GM23338 (cell line): Measurements from ENCODE around the gene CARD9. TPM values are rescaled to one million over a fixed set of nuclear protein-coding genes. Genes with fewer than 3 reads are reported as not detected.

Experiments used
- ATAC-seq: fragments of 200-7000 bp; cut with Tn5 transposase; 3 replicates; pipeline ENCODE4 v1.9.1; 2020
- DNase-seq: peaks from one replicate; pipeline ENCODE4 v3.0.0-alpha.2; 2015; ENCODE audit warnings: low spot score
- H2AFZ ChIP-seq: fragments of 200-600 bp; sonication (generic); 2 replicates; pipeline ENCODE4 v1.8.0; 2016; ENCODE audit warnings: antibody characterized with exemption, mild to moderate bottlenecking, moderate library complexity
- H3F3A ChIP-seq: fragments of 200-600 bp; sonication (generic); replicated peaks from 2 replicates; pipeline ENCODE4 v1.8.0; 2017; ENCODE audit warnings: antibody characterized with exemption, mixed run types, low read depth
- H3K27ac ChIP-seq: fragments of 200-600 bp; sonication (generic); 2 replicates; pipeline ENCODE4 v1.6.1; 2016; ENCODE audit warnings: low read depth
- H3K27me3 ChIP-seq: fragments of 200-600 bp; sonication (generic); 2 replicates; pipeline ENCODE4 v1.8.0; 2016; ENCODE audit warnings: mild to moderate bottlenecking, mixed run types, moderate library complexity; ENCODE audit not compliant: insufficient read depth
- H3K36me3 ChIP-seq: fragments of 200-600 bp; sonication (generic); 2 replicates; pipeline ENCODE4 v1.8.0; 2016; ENCODE audit warnings: mild to moderate bottlenecking; ENCODE audit not compliant: insufficient read depth
- H3K4me1 ChIP-seq: fragments of 200-600 bp; sonication (generic); 2 replicates; pipeline ENCODE4 v1.8.0; 2016; ENCODE audit warnings: mild to moderate bottlenecking, moderate library complexity; ENCODE audit not compliant: insufficient read depth
- H3K4me2 ChIP-seq: fragments of 200-600 bp; sonication (generic); 2 replicates; pipeline ENCODE4 v1.7.1; 2017; ENCODE audit warnings: mixed run types
- H3K4me3 ChIP-seq: fragments of 200-600 bp; sonication (generic); 2 replicates; pipeline ENCODE4 v1.6.1; 2016; ENCODE audit warnings: mixed run types
- H3K79me2 ChIP-seq: fragments of 200-600 bp; sonication (generic); replicated peaks from 2 replicates; pipeline ENCODE4 v1.8.0; 2017; ENCODE audit warnings: mild to moderate bottlenecking; ENCODE audit not compliant: insufficient read depth
- H3K9me2 ChIP-seq: fragments of 200-600 bp; sonication (generic); 2 replicates; pipeline ENCODE4 v1.8.0; 2017; ENCODE audit not compliant: insufficient read depth
- H4K20me1 ChIP-seq: fragments of 200-600 bp; sonication (generic); replicated peaks from 2 replicates; pipeline ENCODE4 v1.8.0; 2017; ENCODE audit warnings: mild to moderate bottlenecking; ENCODE audit not compliant: insufficient read depth
- H3K27ac Mint-ChIP-seq: 2 replicates; pipeline ENCODE4 v1.8.0; 2020; ENCODE audit warnings: inconsistent platforms, mild to moderate bottlenecking, moderate library complexity, mixed read lengths
- H3K27me3 Mint-ChIP-seq: 3 replicates; pipeline ENCODE4 v1.8.0; 2022; ENCODE audit warnings: low read depth, mild to moderate bottlenecking, moderate library complexity, mixed read lengths, inconsistent platforms; ENCODE audit not compliant: insufficient read depth, poor library complexity
- H3K36me3 Mint-ChIP-seq: 3 replicates; pipeline ENCODE4 v1.8.0; 2021; ENCODE audit warnings: low read depth, mild to moderate bottlenecking, inconsistent platforms, moderate library complexity, mixed read lengths
- H3K4me1 Mint-ChIP-seq: 3 replicates; pipeline ENCODE4 v1.8.0; 2020; ENCODE audit warnings: mild to moderate bottlenecking, inconsistent platforms, mixed read lengths
- H3K4me3 Mint-ChIP-seq: 3 replicates; pipeline ENCODE4 v1.8.0; 2021; ENCODE audit warnings: moderate library complexity, mild to moderate bottlenecking, inconsistent platforms, mixed read lengths
- H3K9me3 Mint-ChIP-seq: 3 replicates; pipeline ENCODE4 v1.8.0; 2020; ENCODE audit warnings: moderate library complexity, mild to moderate bottlenecking, inconsistent platforms, mixed read lengths
- ETS1 ChIP-seq: IDR thresholded peaks from 2 replicates; pipeline ENCODE4 v1.6.1; 2016; ENCODE audit warnings: antibody characterized with exemption
- EZH2 ChIP-seq: fragments of 200-600 bp; sonication (generic); IDR thresholded peaks from one replicate; pipeline ENCODE4 v1.8.0; 2017; ENCODE audit warnings: antibody characterized with exemption, mild to moderate bottlenecking, low read depth; ENCODE audit not compliant: unreplicated experiment
- EZH2phosphoT487 ChIP-seq: fragments of 200-600 bp; sonication (generic); IDR thresholded peaks from one replicate; pipeline ENCODE4 v1.8.1; 2018; ENCODE audit warnings: antibody characterized with exemption; ENCODE audit not compliant: unreplicated experiment
- JUNB ChIP-seq: IDR thresholded peaks from one replicate; pipeline ENCODE4 v1.6.1; 2016; ENCODE audit warnings: antibody characterized with exemption; ENCODE audit not compliant: unreplicated experiment
- POLR2AphosphoS5 ChIP-seq: IDR thresholded peaks from 2 replicates; pipeline ENCODE4 v1.6.1; 2016; ENCODE audit warnings: antibody characterized with exemption, low read depth
- STAT1 ChIP-seq: IDR thresholded peaks from one replicate; pipeline ENCODE4 v1.6.1; 2016; ENCODE audit warnings: antibody characterized with exemption; ENCODE audit not compliant: unreplicated experiment
- ZNF462 ChIP-seq: fragments of 250-450 bp; sonication (Bioruptor Pico); IDR thresholded peaks from 2 replicates; pipeline ENCODE4 v1.5.0; 2020; ENCODE audit warnings: mild to moderate bottlenecking, moderate library complexity
- polyA plus RNA-seq: library from polyadenylated mRNA; unstranded; fragments of >200 nt; fragmentation: Nextera tagmentation; extraction: Ambion mirVana; gene quantifications from 2 replicates; pipeline ENCODE4 v1.2.1, GENCODE V29; 2016
- total RNA-seq: library from RNA; depleted of rRNA; stranded (reverse); fragments of >200 nt; shearing (Covaris generic); gene quantifications from 2 replicates; pipeline ENCODE4 v1.2.3, GENCODE V29; 2014

CARD9 gene
- total and polyA plus RNA-seq, 2 experiments from 2014 or later = 0.49 to 0.63 TPM

DNA sequence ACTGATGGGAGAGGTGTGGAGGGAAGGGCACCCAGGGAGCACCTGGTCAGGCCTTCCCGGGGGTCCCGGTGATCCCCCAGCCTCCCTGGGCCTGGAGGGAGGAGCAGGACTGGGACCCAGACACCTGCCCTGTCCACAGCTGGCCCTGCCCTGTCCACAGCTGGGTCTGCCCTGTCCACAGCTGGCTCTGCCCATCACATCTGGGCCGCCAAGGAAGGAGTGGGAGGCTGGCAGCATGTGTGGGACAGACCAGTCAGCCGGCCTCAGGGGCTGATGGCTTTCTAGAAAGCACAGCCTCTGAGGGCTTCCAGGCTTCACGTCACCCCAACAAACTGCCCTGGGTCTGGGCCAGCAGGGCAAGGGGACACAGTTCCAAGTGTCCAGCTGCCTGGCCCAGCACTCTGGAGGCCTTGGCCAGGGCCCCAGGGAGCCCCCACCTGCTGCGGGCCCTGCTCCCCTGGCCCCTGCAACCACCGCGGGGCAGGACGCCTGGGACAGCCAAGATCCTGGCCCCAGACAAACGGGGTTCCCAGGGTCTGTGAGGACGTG lies 22.1 kb downstream of the CARD9 start (continued):
- TF ChIP-seq ETS1 (no peak), EZH2 (no peak), ZNF462 (CRISPR knock-in tag) (no peak), JUNB (no peak)

DNA sequence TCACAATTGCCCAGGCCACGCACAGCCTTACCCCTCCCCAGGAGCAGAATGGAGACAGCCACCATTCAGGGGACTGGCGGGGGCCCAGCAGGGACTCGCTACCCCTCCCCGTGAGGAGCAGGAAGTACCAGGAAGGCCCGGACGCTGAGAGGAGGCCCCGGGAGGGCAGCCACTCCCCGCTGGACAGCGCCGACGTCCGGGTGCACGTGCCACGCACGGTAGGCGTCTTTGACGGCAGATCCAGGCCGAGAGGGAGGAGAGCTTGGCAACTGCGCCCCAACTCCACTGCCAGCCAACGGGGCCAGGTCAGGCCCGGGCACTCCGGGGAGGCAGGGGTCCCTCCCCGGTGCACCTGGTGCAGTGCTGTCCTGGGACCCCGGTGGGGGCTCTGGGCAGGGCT lies 23.9 kb downstream of the CARD9 start:
- H3K9me2 ChIP-seq = no peaks in the 10 kb centered on the region
- H3K27me3 Mint-ChIP-seq = peaks cover 15% of the 10 kb centered on the region
- no peaks in the 10 kb centered on the region for H3K79me2 ChIP-seq
- H3K27ac Mint-ChIP-seq = no peak overlapping the region
- H4K20me1 ChIP-seq = no peaks in the 10 kb centered on the region
- H3K27ac ChIP-seq = no peak overlapping the region
- H3K4me3 ChIP-seq = no peak overlapping the region
- no peak overlapping the region for H2AFZ ChIP-seq
- ATAC-seq (no peak), DNase-seq (no peak)
- H3K36me3 Mint-ChIP-seq = no peaks in the 10 kb centered on the region
- H3K36me3 ChIP-seq = no peaks in the 10 kb centered on the region
- H3K4me1 ChIP-seq = no peaks in the 10 kb centered on the region; the same call in 1 of the 2 replicates
- no peak overlapping the region for H3K4me2 ChIP-seq
- no peaks in the 10 kb centered on the region for H3K4me1 Mint-ChIP-seq
- H3F3A ChIP-seq = no peaks in the 10 kb centered on the region
- H3K9me3 Mint-ChIP-seq = no peaks in the 10 kb centered on the region; the same call in 1 of the 3 replicates
- no peak overlapping the region for H3K4me3 Mint-ChIP-seq
- no peaks in the 10 kb centered on the region for H3K27me3 ChIP-seq
- TF ChIP-seq ZNF462 (CRISPR knock-in tag) (no peak), JUNB (no peak), EZH2 (no peak), EZH2phosphoT487 (no peak), POLR2AphosphoS5 (no peak), STAT1 (no peak)
